ENCODE results near the gene PIGW.
"Not testable (repeated sequence)": the region's sequence is repeated elsewhere in the genome, so short reads cannot be mapped to it uniquely, and the experiment has no call there.

Gene PIGW

GRCh38 chr17:36534840-36535668, at the start of gene PIGW, which contains the start of gene MYO19:
Gene PIGW (plus strand): TSS chr17:36534987. CDS start chr17:36537102, 2,115 bp downstream.
Gene MYO19 (minus strand): TSS chr17:36534868. CDS start chr17:36532538, 2,330 bp downstream.
- peak; percentile 82 for DNase-seq (ENCODE audit: low read depth)

- no peak for DNase-seq (ENCODE audit: low read depth)
Observed at GRCh38 chr17:36485027-36485426, 49.8 kb upstream of the PIGW start.

GRCh38 chr17:36485805-36486203, 49.0 kb upstream of the PIGW start:
- no peak for DNase-seq (ENCODE audit: low read depth)

- peak; percentile 83 for DNase-seq (ENCODE audit: low read depth)
Observed at GRCh38 chr17:36486204-36487194, 48.3 kb upstream of the PIGW start, which contains the start of gene ZNHIT3. Gene ZNHIT3 (plus strand): TSS chr17:36486681. CDS start chr17:36486700, 19 bp downstream.

GRCh38 chr17:36493956-36494355, 40.8 kb upstream of the PIGW start:
- DNase-seq (ENCODE audit: low read depth) = no peak

- DNase-seq (ENCODE audit: low read depth) = no peak
Observed at GRCh38 chr17:36494674-36495073, 40.1 kb upstream of the PIGW start.

GRCh38 chr17:36495076-36495578, 39.7 kb upstream of the PIGW start:
- DNase-seq (ENCODE audit: low read depth) = no peak

GRCh38 chr17:36496018-36496789, 38.6 kb upstream of the PIGW start:
- no peak for DNase-seq (ENCODE audit: low read depth)

- DNase-seq (ENCODE audit: low read depth) = no peak
Observed at GRCh38 chr17:36498155-36498554, 36.6 kb upstream of the PIGW start.

- no peak for DNase-seq (ENCODE audit: low read depth)
Observed at GRCh38 chr17:36498560-36499300, 36.1 kb upstream of the PIGW start.

GRCh38 chr17:36500745-36501225, 34.0 kb upstream of the PIGW start:
- DNase-seq (ENCODE audit: low read depth) = no peak

- DNase-seq (ENCODE audit: low read depth) = no peak
Observed at GRCh38 chr17:36501351-36501750, 33.4 kb upstream of the PIGW start.

- DNase-seq (ENCODE audit: low read depth) = no peak
Observed at GRCh38 chr17:36501963-36502362, 32.8 kb upstream of the PIGW start.

GRCh38 chr17:36503456-36504155, 31.2 kb upstream of the PIGW start:
- DNase-seq (ENCODE audit: low read depth) = no peak

GRCh38 chr17:36504156-36504545, 30.6 kb upstream of the PIGW start:
- no peak for DNase-seq (ENCODE audit: low read depth)

- no peak for DNase-seq (ENCODE audit: low read depth)
Observed at GRCh38 chr17:36505171-36505570, 29.6 kb upstream of the PIGW start.

- no peak for DNase-seq (ENCODE audit: low read depth)
Observed at GRCh38 chr17:36506249-36506826, 28.4 kb upstream of the PIGW start.

- DNase-seq (ENCODE audit: low read depth) = no peak
Observed at GRCh38 chr17:36506831-36507230, 28.0 kb upstream of the PIGW start.

GRCh38 chr17:36507266-36507665, 27.5 kb upstream of the PIGW start:
- no peak for DNase-seq (ENCODE audit: low read depth)

- not testable (repeated sequence) for DNase-seq (ENCODE audit: low read depth)
Observed at GRCh38 chr17:36508439-36508838, 26.3 kb upstream of the PIGW start.

Measured in stimulated activated CD8-positive, alpha-beta memory T cell treated with anti-CD3 and anti-CD28 coated beads, Interleukin-4, amount 100 ng/mL, for 24 hours (primary cell).